Mucosa of rectum (tissue), 2 donors: Measurements from ENCODE around the gene YJEFN3.

Source experiments
- H3K27ac ChIP-seq, 2 donors: one replicate each; pipeline ENCODE4 v1.7.0; 2013; ENCODE audit warnings: inconsistent platforms in 2 of 2, low read depth in 2 of 2, low read length in 2 of 2
- H3K27me3 ChIP-seq, 2 donors: one replicate each; pipeline ENCODE4 v1.7.0; 2013; ENCODE audit warnings: low read length in 2 of 2; ENCODE audit not compliant: control insufficient read depth in 2 of 2, insufficient read depth in 2 of 2
- H3K36me3 ChIP-seq, 2 donors: one replicate each; pipeline ENCODE4 v1.7.0; 2013; ENCODE audit warnings: low read length in 2 of 2; ENCODE audit not compliant: control insufficient read depth in 2 of 2, insufficient read depth in 2 of 2
- H3K4me1 ChIP-seq, 2 donors: one replicate each; pipeline ENCODE4 v1.7.0; 2013; ENCODE audit warnings: low read length in 2 of 2, mild to moderate bottlenecking in 1 of 2; ENCODE audit not compliant: control insufficient read depth in 2 of 2, insufficient read depth in 2 of 2
- H3K4me3 ChIP-seq, 2 donors: one replicate each; pipeline ENCODE4 v1.7.0; 2013; ENCODE audit warnings: low read length in 2 of 2
- H3K9ac ChIP-seq, 2 donors: one replicate each; pipeline ENCODE4 v1.7.0; 2013; ENCODE audit warnings: low read length in 2 of 2, low read depth in 1 of 2, mild to moderate bottlenecking in 1 of 2
- H3K9me3 ChIP-seq, 2 donors: one replicate each; pipeline ENCODE4 v1.7.0; 2013; ENCODE audit warnings: low read length in 2 of 2; ENCODE audit not compliant: control insufficient read depth in 2 of 2
- donor health status: healthy.
- donor health status: Normal muscosa, but diverticular disease.

Gene YJEFN3

GRCh38 chr19:19540064-19540714, 11.5 kb downstream of the YJEFN3 start:
- Histone ChIP-seq H3K9me3 (no peaks in the 10 kb centered on the region), H3K9ac (no peak overlapping the region), H3K4me1 (peaks cover 9 to 12% of the 10 kb centered on the region in 2 donors), H3K27me3 (peaks cover 13 to 18% of the 10 kb centered on the region in 2 donors), H3K4me3 (peak overlapping the region; percentile 16 to 44), H3K36me3 (no peaks in the 10 kb centered on the region), H3K27ac (no peak overlapping the region)

- H3K27ac ChIP-seq: no peak overlapping the region
- peaks cover 13 to 18% of the 10 kb centered on the region in 2 donors for H3K27me3 ChIP-seq
- no peaks in the 10 kb centered on the region for H3K36me3 ChIP-seq
- H3K9me3 ChIP-seq: no peaks in the 10 kb centered on the region
- H3K4me3 ChIP-seq: peak overlapping the region; percentile 16 to 44
- H3K4me1 ChIP-seq: peaks cover 9 to 12% of the 10 kb centered on the region in 2 donors
- H3K9ac ChIP-seq: no peak overlapping the region
Measured at GRCh38 chr19:19540715-19541515, 12.2 kb downstream of the YJEFN3 start.

GRCh38 chr19:19541616-19542015, 12.9 kb downstream of the YJEFN3 start:
- H3K4me3 ChIP-seq: no peak overlapping the region

DNA sequence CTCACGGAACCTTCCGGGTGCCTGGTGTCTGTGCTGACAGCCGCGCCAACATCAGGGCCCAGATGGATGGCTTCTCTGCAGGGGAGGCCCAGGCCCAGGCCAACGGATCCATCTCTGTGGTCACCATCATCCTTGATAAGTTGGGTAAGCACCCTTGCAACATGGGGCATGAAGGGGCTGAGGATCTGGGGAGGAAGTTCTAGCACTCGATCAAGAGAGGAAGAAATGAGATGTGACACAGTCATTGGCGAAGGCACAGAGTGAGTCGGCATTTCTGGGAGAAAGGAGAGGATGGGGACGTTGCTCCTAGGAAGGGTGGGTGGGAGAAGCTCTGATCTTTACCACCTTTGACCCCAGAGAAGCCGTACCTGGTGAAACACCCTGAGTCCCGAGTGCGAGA, 13.8 kb downstream of the YJEFN3 start:
- Histone ChIP-seq H3K9me3 (no peaks in the 10 kb centered on the region), H3K9ac (no peak overlapping the region), H3K36me3 (no peaks in the 10 kb centered on the region), H3K27me3 (peaks cover 13 to 22% of the 10 kb centered on the region in 2 donors), H3K27ac (no peak overlapping the region), H3K4me1 (peaks cover 9 to 12% of the 10 kb centered on the region in 2 donors), H3K4me3 (no peak overlapping the region)

More at GRCh38 chr19:19541616-19542015, 12.9 kb downstream of the YJEFN3 start:
- no peak overlapping the region for H3K27ac ChIP-seq
- no peak overlapping the region for H3K9ac ChIP-seq
- peaks cover 13 to 18% of the 10 kb centered on the region in 2 donors for H3K27me3 ChIP-seq
- H3K4me1 ChIP-seq: peaks cover 9 to 12% of the 10 kb centered on the region in 2 donors
- H3K36me3 ChIP-seq: no peaks in the 10 kb centered on the region
- H3K9me3 ChIP-seq: no peaks in the 10 kb centered on the region

- Histone ChIP-seq H3K27me3 (peaks cover 13 to 19% of the 10 kb centered on the region in 2 donors), H3K4me1 (peaks cover 5 to 8% of the 10 kb centered on the region in 2 donors), H3K9me3 (no peaks in the 10 kb centered on the region), H3K4me3 (no peak overlapping the region), H3K36me3 (no peaks in the 10 kb centered on the region), H3K9ac (no peak overlapping the region), H3K27ac (no peak overlapping the region)
Measured at GRCh38 chr19:19543101-19543500, 14.4 kb downstream of the YJEFN3 start.

DNA sequence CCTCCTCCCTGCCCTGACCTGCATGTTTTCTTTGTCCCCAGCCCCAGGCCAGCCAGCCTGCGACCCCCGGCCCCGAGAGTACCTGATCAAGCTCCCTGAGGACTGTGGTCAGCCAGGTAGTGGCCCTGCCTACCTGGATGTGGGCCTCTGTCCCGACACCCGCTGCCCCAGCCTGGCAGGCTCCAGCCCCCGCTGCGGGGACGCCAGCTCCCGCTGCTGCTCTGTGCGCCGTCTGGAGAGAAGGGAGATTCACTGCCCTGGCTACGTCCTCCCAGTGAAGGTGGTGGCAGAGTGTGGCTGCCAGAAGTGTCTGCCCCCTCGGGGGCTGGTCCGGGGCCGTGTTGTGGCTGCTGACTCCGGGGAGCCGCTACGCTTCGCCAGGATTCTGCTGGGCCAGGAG, 14.9 kb downstream of the YJEFN3 start:
- Histone ChIP-seq H3K27ac (no peak overlapping the region), H3K4me3 (no peak overlapping the region), H3K27me3 (peaks cover 10 to 14% of the 10 kb centered on the region in 2 donors), H3K9me3 (no peaks in the 10 kb centered on the region), H3K4me1 (peaks cover under 1 to 7% of the 10 kb centered on the region in 2 donors), H3K36me3 (no peaks in the 10 kb centered on the region), H3K9ac (no peak overlapping the region)

GRCh38 chr19:19544257-19544953, 15.7 kb downstream of the YJEFN3 start:
- Histone ChIP-seq H3K9ac (no peak overlapping the region), H3K9me3 (no peaks in the 10 kb centered on the region), H3K4me1 (peaks cover 0 to 7% of the 10 kb centered on the region in 2 donors), H3K36me3 (no peaks in the 10 kb centered on the region), H3K4me3 (no peak overlapping the region), H3K27ac (no peak overlapping the region), H3K27me3 (peaks cover 8 to 9% of the 10 kb centered on the region in 2 donors)

GRCh38 chr19:19544954-19545591, 16.4 kb downstream of the YJEFN3 start:
- no peaks in the 10 kb centered on the region for H3K36me3 ChIP-seq
- no peak overlapping the region for H3K4me3 ChIP-seq
- H3K27me3 ChIP-seq: peaks cover 8 to 9% of the 10 kb centered on the region in 2 donors
- no peak overlapping the region for H3K27ac ChIP-seq
- peaks cover 0 to 7% of the 10 kb centered on the region in 2 donors for H3K4me1 ChIP-seq
- H3K9ac ChIP-seq: no peak overlapping the region
- no peaks in the 10 kb centered on the region for H3K9me3 ChIP-seq

GRCh38 chr19:19545707-19546106, 17.0 kb downstream of the YJEFN3 start:
- Histone ChIP-seq H3K27me3 (peaks cover 7 to 8% of the 10 kb centered on the region in 2 donors), H3K9me3 (no peaks in the 10 kb centered on the region), H3K4me1 (peaks cover 0 to 5% of the 10 kb centered on the region in 2 donors), H3K36me3 (no peaks in the 10 kb centered on the region), H3K4me3 (no peak overlapping the region), H3K9ac (no peak overlapping the region), H3K27ac (no peak overlapping the region)
